Measurements from ENCODE around the gene SLAMF7. TPM values are rescaled to one million over a fixed set of nuclear protein-coding genes. Genes with fewer than 3 reads are reported as not detected.

SLAMF7 gene
- total and polyA plus RNA-seq, 10 of the 15 experiments (the other 5 are each of a cell fraction or from before 2014, with no cell fraction given): 66.6 to 284 (median 108) TPM

GRCh38 chr1:160741612-160742348 is 2.7 kb downstream of the SLAMF7 start (continued):
- TF ChIP-seq EP300 (IDR thresholded peaks at IDR 0.05; ENCODE audit: borderline replicate concordance in 1 of 2, control insufficient read depth in 1 of 2, low read depth in 2 of 2, low read length in 2 of 2) (0 out of 4 replicates have a peak, but pooled peaks of 1 of the 2 experiments have one; percentile 19), NR2F1 (conservative IDR thresholded peaks at IDR 0.05) (peak; percentile 45), USF2 (IDR thresholded peaks at IDR 0.05; ENCODE audit: borderline replicate concordance, low read depth, low read length) (no peak), IKZF1 (conservative IDR thresholded peaks at IDR 0.05) (peak; percentile 35; the same call in 1 of the 2 replicates), IKZF2 (IDR thresholded peaks at IDR 0.05) (peak in 1 of 2 experiments; percentile 1; a peak in 1 of 4 replicates), FOXM1 (IDR thresholded peaks at IDR 0.05; ENCODE audit: low read depth, low read length) (no peak), PAX8 (IDR thresholded peaks at IDR 0.05) (no peak), ZNF592 (IDR thresholded peaks at IDR 0.05) (no peak)

Data from GM12878 (cell line).